ENCODE results near the gene FLRT2. TPM values are rescaled to one million over a fixed set of nuclear protein-coding genes. Genes with fewer than 3 reads are reported as not detected.

FLRT2 gene
- total RNA-seq, 2 experiments from 2014 or later: not detected

GRCh38 chr14:85520581-85520980, 9.4 kb upstream of the FLRT2 start:
- Mint-ChIP-seq H3K9me3 (ENCODE audit: low read depth) (no peaks in the 10 kb centered on the region), H3K27me3 (no peaks in the 10 kb centered on the region), H3K4me1 (no peaks in the 10 kb centered on the region), H3K36me3 (no peaks in the 10 kb centered on the region), H3K4me3 (no peak overlapping the region), H3K27ac (no peak overlapping the region)
- DNase-seq: no peak
- no peak for ATAC-seq
- CTCF ChIA-PET: no interaction called here

DNA sequence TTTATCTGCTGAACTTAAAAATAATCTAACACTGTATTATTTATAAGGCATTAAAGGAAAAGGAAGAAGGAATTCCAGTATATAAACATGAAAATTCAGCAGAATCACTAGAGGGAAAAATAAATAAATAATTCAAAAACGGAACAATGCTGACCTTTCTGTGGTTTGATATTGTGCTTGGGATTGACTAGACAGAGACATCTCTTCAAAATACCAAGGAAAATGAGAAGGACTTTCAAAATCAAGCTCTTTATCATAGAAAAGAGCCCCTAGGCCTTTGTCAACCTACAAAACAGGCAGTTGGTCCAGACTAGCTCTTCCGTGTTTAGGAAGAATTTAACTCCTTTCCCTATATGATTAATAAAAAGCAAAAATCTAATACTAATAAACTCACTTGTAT, 6.3 kb upstream of the FLRT2 start:
- Mint-ChIP-seq H3K27ac (no peak overlapping the region), H3K36me3 (no peaks in the 10 kb centered on the region)

DNA sequence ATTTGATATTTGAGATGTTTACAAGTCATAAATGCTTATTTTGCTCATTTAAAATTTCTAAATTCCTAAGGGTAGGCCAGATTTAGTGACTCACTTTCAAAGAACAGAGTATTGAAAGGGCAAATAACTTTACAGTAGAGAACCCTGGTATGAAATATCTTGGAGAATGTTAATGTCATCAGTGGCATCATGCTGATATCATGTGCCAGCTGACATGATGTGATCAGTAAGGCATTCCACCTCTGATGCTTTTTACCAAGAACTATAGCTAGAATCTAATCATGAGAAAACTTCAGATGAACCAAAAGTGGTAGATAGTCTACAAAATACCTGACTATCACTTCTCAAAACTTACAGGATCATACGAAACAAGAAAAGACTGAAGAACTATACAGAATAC, 2.9 kb upstream of the FLRT2 start:
- ATAC-seq (no peak), DNase-seq (no peak)
- CTCF ChIA-PET: no interaction called here
- Mint-ChIP-seq H3K4me3 (no peak overlapping the region), H3K27me3 (peaks cover 35% of the 10 kb centered on the region), H3K4me1 (peaks cover 6% of the 10 kb centered on the region), H3K36me3 (peaks cover 7% of the 10 kb centered on the region), H3K27ac (no peak overlapping the region), H3K9me3 (ENCODE audit: low read depth) (no peaks in the 10 kb centered on the region)

More for the DNA sequence above, 6.3 kb upstream of the FLRT2 start:
- Mint-ChIP-seq H3K4me1 (no peaks in the 10 kb centered on the region), H3K9me3 (ENCODE audit: low read depth) (no peaks in the 10 kb centered on the region), H3K4me3 (no peak overlapping the region), H3K27me3 (peaks cover 2% of the 10 kb centered on the region)
- no peak for DNase-seq
- CTCF ChIA-PET: no interaction called here
- no peak for ATAC-seq

GRCh38 chr14:85527445-85528035, 2.4 kb upstream of the FLRT2 start:
- Mint-ChIP-seq H3K27me3 (peaks cover 40% of the 10 kb centered on the region), H3K36me3 (peaks cover 11% of the 10 kb centered on the region), H3K27ac (no peak overlapping the region), H3K4me1 (peaks cover 9% of the 10 kb centered on the region), H3K4me3 (no peak overlapping the region), H3K9me3 (ENCODE audit: low read depth) (no peaks in the 10 kb centered on the region)
- CTCF ChIA-PET: no interaction called here
- ATAC-seq (no peak), DNase-seq (no peak)

DNA sequence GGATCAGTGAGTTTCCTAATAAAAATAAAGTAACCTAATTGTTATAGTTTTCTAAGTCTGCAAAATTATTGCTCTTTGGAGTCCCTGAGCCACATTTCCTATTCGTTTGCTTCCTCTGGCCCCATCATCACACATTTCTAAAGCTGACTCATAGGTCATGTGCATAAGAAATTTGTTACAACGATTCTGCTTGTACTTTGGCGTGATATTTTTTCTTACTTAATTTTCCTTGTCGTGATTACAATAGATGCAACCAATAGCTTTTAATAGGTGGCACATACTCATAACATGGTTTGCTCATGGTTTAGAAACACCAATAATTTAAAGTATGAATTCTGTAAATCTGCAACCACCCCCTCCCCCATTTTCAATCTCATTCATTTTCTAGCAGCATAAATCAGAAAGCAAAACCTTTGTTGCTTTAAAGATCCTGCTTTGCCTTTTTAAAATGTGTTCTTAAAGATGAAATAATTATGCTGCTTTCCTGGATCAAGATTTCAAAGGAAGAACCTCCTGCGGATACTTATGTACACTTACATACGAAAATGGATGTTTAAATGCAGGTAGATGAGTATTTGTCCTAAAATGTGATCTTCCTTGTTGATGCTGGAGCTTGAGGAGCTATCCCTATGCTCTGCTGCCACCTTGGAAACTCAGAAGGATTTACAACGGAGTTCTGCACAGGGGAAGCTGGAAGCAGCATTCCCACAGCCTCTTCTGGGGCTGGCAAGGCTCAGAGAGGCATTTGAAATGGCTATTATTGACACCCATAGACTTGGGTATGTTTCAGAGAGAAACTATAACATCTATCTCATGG, 1.7 kb upstream of the FLRT2 start:
- Mint-ChIP-seq H3K9me3 (ENCODE audit: low read depth) (no peaks in the 10 kb centered on the region), H3K4me1 (peaks cover 11% of the 10 kb centered on the region), H3K27ac (no peak overlapping the region), H3K4me3 (no peak overlapping the region), H3K36me3 (peaks cover 14% of the 10 kb centered on the region), H3K27me3 (peaks cover 45% of the 10 kb centered on the region)
- DNase-seq (no peak), ATAC-seq (no peak)
- CTCF ChIA-PET: no interaction called here

DNA sequence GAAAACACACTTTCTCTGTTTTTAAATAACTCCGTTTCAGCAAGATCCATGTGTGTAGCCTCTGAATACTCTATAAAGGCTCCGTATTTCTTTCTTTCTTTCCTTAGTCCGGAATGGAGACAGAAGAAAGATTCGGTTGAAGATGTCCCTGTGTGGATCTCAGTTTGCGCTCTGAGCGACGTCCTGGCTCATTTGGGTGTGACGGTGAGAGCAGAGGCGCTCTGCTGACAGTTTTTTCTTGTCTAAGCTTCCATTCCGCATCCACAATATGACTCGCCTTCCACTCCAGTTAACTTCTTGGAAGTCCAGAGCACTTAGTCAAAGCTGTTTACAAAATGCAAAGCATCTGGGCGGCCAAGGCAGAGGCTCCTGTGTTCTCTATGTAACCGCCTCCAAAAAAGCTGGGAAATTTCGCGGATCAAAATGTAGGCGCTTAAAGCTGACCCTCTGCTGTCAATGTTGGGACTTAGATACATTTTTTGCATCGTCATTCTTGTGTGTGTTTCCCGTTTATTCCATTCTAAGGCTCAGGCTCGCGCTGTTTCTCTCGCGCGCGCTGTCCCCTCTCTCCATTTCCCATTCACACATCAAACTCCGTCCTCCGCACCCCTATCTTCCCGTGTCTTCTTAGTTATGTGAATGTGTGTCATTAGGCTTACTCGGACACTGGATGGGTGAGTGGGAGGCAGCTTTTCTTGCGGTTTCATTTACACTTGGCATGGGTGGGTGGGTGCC, 880 bp upstream of the FLRT2 start:
- H3K27me3 Mint-ChIP-seq: peaks cover 48% of the 10 kb centered on the region

DNA sequence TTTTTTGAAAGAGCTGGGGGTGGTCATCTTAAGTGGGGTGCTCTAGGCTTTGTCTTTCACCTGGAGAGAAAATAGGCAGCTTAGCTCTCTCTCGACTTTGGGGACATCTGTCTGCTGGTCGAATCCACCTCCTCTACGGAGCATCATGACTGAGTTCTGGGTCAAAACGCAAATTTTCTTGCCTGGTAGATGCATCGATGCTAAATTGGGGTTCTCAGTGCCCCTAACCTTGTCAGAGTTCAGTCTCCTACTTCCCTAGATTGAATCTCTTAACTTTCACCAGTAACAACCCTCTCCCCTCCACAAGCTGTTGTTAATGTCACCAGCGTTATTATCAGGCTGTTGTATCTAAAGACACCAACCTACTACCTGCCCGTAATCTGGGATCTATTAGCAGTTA, 682 bp downstream of the FLRT2 start:
- Mint-ChIP-seq H3K4me1 (peaks cover 11% of the 10 kb centered on the region), H3K27ac (peak overlapping the region; percentile 60), H3K27me3 (peaks cover 64% of the 10 kb centered on the region), H3K9me3 (ENCODE audit: low read depth) (no peaks in the 10 kb centered on the region), H3K36me3 (peaks cover 16% of the 10 kb centered on the region), H3K4me3 (no peak overlapping the region)
- ATAC-seq (no peak), DNase-seq (no peak)
- CTCF ChIA-PET: no interaction called here

More for the DNA sequence above, 880 bp upstream of the FLRT2 start:
- ATAC-seq: no peak
- no peak overlapping the region for H3K4me3 Mint-ChIP-seq
- no peaks in the 10 kb centered on the region for H3K9me3 Mint-ChIP-seq (ENCODE audit: low read depth)
- H3K4me1 Mint-ChIP-seq: peaks cover 11% of the 10 kb centered on the region
- peaks cover 16% of the 10 kb centered on the region for H3K36me3 Mint-ChIP-seq
- H3K27ac Mint-ChIP-seq: peak overlapping the region; percentile 39
- CTCF ChIA-PET: no interaction called here
- no peak for DNase-seq

GRCh38 chr14:85531141-85531586, 1.2 kb downstream of the FLRT2 start:
- CTCF ChIA-PET: no interaction called here
- no peak for ATAC-seq
- Mint-ChIP-seq H3K4me1 (peaks cover 11% of the 10 kb centered on the region), H3K4me3 (no peak overlapping the region), H3K27ac (peak overlapping the region; percentile 59), H3K27me3 (peaks cover 68% of the 10 kb centered on the region), H3K9me3 (ENCODE audit: low read depth) (no peaks in the 10 kb centered on the region), H3K36me3 (peaks cover 16% of the 10 kb centered on the region)
- DNase-seq: no peak

DNA sequence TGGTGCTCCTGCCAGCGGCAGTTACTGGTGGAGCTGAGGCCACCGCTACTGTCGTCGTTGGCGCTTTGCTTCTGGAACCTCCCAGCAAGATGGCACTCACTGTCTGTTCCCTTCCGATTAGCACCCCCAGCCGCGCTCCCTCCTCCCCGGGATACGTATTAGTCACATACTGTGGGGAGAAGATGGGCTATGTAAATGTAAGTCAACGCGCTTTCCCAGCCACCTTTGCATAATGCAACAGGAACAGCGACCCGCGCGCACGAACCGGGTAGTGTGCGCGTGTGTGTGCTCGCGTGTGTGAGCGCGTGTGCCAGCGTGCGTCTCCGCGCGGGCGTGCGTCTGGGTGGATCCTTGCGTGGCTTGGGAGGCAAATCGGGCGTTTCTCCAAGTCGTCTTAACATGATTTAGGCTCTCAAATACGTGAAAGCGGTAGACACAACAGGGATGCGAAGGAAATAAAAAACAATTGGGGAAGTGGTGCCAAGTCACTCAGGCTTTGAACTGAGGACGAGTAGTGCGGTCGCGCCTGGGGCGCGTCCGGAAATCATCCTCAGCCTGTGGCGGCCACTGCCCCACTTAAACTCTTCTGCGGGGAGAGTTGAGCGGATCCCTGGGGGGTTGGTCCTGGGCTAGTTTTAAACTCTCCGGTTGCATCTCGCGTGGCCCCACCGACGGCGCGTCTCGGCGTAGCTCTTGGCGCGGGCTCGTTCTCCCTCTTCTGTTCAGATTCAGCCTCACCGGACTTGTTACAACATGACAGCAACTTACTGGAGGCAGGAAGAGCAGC, 1.8 kb downstream of the FLRT2 start:
- DNase-seq: no peak
- Mint-ChIP-seq H3K27me3 (peaks cover 69% of the 10 kb centered on the region), H3K4me1 (peaks cover 11% of the 10 kb centered on the region), H3K27ac (peak overlapping the region; percentile 59), H3K4me3 (no peak overlapping the region), H3K9me3 (ENCODE audit: low read depth) (no peaks in the 10 kb centered on the region), H3K36me3 (peaks cover 16% of the 10 kb centered on the region)
- ATAC-seq: no peak
- CTCF ChIA-PET: no interaction called here

DNA sequence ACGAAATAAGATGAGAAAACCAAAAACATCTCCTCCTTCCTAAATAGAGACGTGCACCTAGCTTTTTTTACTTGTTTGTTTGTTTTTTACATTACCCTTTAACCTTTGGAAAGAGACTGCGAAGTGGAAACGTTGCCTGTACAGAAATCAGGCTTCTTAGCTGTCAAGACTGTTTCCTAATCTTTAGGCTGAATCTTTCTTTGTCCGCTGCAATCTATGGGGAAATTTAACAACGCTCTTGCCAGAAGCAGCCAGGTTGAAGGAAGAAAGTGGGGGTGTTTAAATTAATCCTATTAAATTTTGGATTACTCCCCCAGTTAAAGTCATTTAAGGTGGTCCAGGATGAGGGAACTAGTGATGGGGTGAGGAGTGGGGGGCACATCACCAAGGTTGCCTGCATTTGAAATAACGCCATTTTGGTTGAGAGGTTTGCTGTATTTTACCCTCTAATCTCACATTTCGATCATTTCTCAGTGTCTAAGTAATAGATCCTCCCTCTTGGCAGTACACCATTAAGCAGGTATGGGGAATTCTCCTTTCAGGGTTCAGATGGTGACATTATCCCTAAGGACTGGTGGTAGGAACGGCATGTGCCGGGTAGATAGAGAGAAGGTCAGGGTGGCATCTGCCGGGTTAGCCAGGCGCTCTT, 2.6 kb downstream of the FLRT2 start:
- H3K27ac Mint-ChIP-seq: peak overlapping the region; percentile 59
- ATAC-seq (no peak), DNase-seq (no peak)
- H3K4me1 Mint-ChIP-seq: peaks cover 11% of the 10 kb centered on the region
- H3K9me3 Mint-ChIP-seq (ENCODE audit: low read depth): no peaks in the 10 kb centered on the region
- no peak overlapping the region for H3K4me3 Mint-ChIP-seq
- peaks cover 69% of the 10 kb centered on the region for H3K27me3 Mint-ChIP-seq
- H3K36me3 Mint-ChIP-seq: peaks cover 16% of the 10 kb centered on the region
- CTCF ChIA-PET: no interaction called here

GRCh38 chr14:85533023-85533860, 3.3 kb downstream of the FLRT2 start:
- Mint-ChIP-seq H3K4me3 (no peak overlapping the region), H3K9me3 (ENCODE audit: low read depth) (no peaks in the 10 kb centered on the region), H3K27me3 (peaks cover 69% of the 10 kb centered on the region), H3K27ac (no peak overlapping the region), H3K36me3 (peaks cover 16% of the 10 kb centered on the region), H3K4me1 (peaks cover 11% of the 10 kb centered on the region)
- DNase-seq: no peak
- CTCF ChIA-PET: no interaction called here
- no peak for ATAC-seq

GRCh38 chr14:85533861-85534291, 3.9 kb downstream of the FLRT2 start:
- DNase-seq (no peak), ATAC-seq (no peak)
- no peaks in the 10 kb centered on the region for H3K9me3 Mint-ChIP-seq (ENCODE audit: low read depth)
- peaks cover 65% of the 10 kb centered on the region for H3K27me3 Mint-ChIP-seq
- CTCF ChIA-PET: no interaction called here
- peaks cover 11% of the 10 kb centered on the region for H3K4me1 Mint-ChIP-seq
- no peak overlapping the region for H3K4me3 Mint-ChIP-seq
- H3K36me3 Mint-ChIP-seq: peaks cover 16% of the 10 kb centered on the region
- H3K27ac Mint-ChIP-seq: no peak overlapping the region
